Endothelial cell (in vitro differentiated cells): ENCODE results near the gene HEATR3. TPM values are rescaled to one million over a fixed set of nuclear protein-coding genes. Genes with fewer than 3 reads are reported as not detected.

Source experiments
- DNase-seq: peaks from one replicate; pipeline ENCODE4 v3.0.0; 2021; ENCODE audit warnings: low spot score
- H3K27ac Mint-ChIP-seq: one replicate; pipeline ENCODE4 v1.8.0; 2021; ENCODE audit warnings: mixed read lengths, inconsistent platforms; ENCODE audit not compliant: unreplicated experiment
- H3K27me3 Mint-ChIP-seq: one replicate; pipeline ENCODE4 v1.8.0; 2021; ENCODE audit warnings: mild to moderate bottlenecking, moderate library complexity, mixed read lengths, inconsistent platforms; ENCODE audit not compliant: unreplicated experiment
- H3K36me3 Mint-ChIP-seq: one replicate; pipeline ENCODE4 v1.8.0; 2021; ENCODE audit warnings: mild to moderate bottlenecking, low read depth, mixed read lengths, inconsistent platforms; ENCODE audit not compliant: unreplicated experiment
- H3K4me1 Mint-ChIP-seq: one replicate; pipeline ENCODE4 v1.8.0; 2021; ENCODE audit warnings: mild to moderate bottlenecking, mixed read lengths, inconsistent platforms; ENCODE audit not compliant: unreplicated experiment
- H3K4me3 Mint-ChIP-seq: one replicate; pipeline ENCODE4 v1.8.0; 2021; ENCODE audit warnings: mild to moderate bottlenecking, mixed read lengths, inconsistent platforms; ENCODE audit not compliant: unreplicated experiment
- H3K9me3 Mint-ChIP-seq: one replicate; pipeline ENCODE4 v1.8.0; 2021; ENCODE audit warnings: mixed read lengths, inconsistent platforms; ENCODE audit not compliant: unreplicated experiment
- CTCF ChIP-seq: fragments of 200-600 bp; sonication (generic); IDR thresholded peaks from one replicate; pipeline ENCODE4 v1.5.0; 2021; ENCODE audit warnings: antibody characterized with exemption; ENCODE audit not compliant: unreplicated experiment
- total RNA-seq: library from RNA; stranded (reverse); fragmentation: NEBNext Ultra II Directional; extraction: Animal tissue kit (Norgen Biotek cat#: 25700); gene quantifications from one replicate; pipeline ENCODE4 v1.2.1, GENCODE V29; 2021; ENCODE audit not compliant: unreplicated experiment

HEATR3 gene
- total RNA-seq, 1 donor from 2014 or later = 10.3 TPM

GRCh38 chr16:50083996-50084395, 18.2 kb downstream of the HEATR3 start:
- H3K9me3 Mint-ChIP-seq = no peaks in the 10 kb centered on the region

GRCh38 chr16:50086176-50086575, 20.4 kb downstream of the HEATR3 start:
- Mint-ChIP-seq H3K9me3 (no peaks in the 10 kb centered on the region), H3K4me3 (no peak overlapping the region), H3K27me3 (peaks cover 2% of the 10 kb centered on the region), H3K4me1 (no peaks in the 10 kb centered on the region), H3K36me3 (peaks cover 13% of the 10 kb centered on the region), H3K27ac (no peak overlapping the region)
- no peak for TF ChIP-seq CTCF
- DNase-seq = no peak

More at GRCh38 chr16:50083996-50084395, 18.2 kb downstream of the HEATR3 start:
- no peak for TF ChIP-seq CTCF
- Mint-ChIP-seq H3K27ac (no peak overlapping the region), H3K27me3 (peaks cover 2% of the 10 kb centered on the region), H3K4me1 (no peaks in the 10 kb centered on the region), H3K36me3 (peaks cover 24% of the 10 kb centered on the region), H3K4me3 (no peak overlapping the region)
- DNase-seq = no peak

- Mint-ChIP-seq H3K4me1 (no peaks in the 10 kb centered on the region), H3K9me3 (no peaks in the 10 kb centered on the region), H3K27me3 (peaks cover 4% of the 10 kb centered on the region), H3K27ac (no peak overlapping the region), H3K4me3 (no peak overlapping the region), H3K36me3 (peaks cover 13% of the 10 kb centered on the region)
- no peak for TF ChIP-seq CTCF
- no peak for DNase-seq
Measured at GRCh38 chr16:50088302-50088701, 22.5 kb downstream of the HEATR3 start.

- H3K4me1 Mint-ChIP-seq = no peaks in the 10 kb centered on the region
- peaks cover 3% of the 10 kb centered on the region for H3K36me3 Mint-ChIP-seq
- peaks cover 1% of the 10 kb centered on the region for H3K27me3 Mint-ChIP-seq
- no peak for TF ChIP-seq CTCF
- H3K27ac Mint-ChIP-seq = no peak overlapping the region
- no peak overlapping the region for H3K4me3 Mint-ChIP-seq
- no peaks in the 10 kb centered on the region for H3K9me3 Mint-ChIP-seq
- DNase-seq = no peak
Measured at GRCh38 chr16:50092891-50093290, 27.1 kb downstream of the HEATR3 start.

GRCh38 chr16:50093607-50094539, 28.1 kb downstream of the HEATR3 start:
- Mint-ChIP-seq H3K9me3 (no peaks in the 10 kb centered on the region), H3K27ac (no peak overlapping the region), H3K4me3 (no peak overlapping the region), H3K4me1 (no peaks in the 10 kb centered on the region), H3K27me3 (peaks cover 1% of the 10 kb centered on the region), H3K36me3 (peaks cover 3% of the 10 kb centered on the region)
- TF ChIP-seq CTCF = no peak
- no peak for DNase-seq
